Neural cell (in vitro differentiated cells): Measurements from ENCODE around the gene RAD51B. TPM values are rescaled to one million over a fixed set of nuclear protein-coding genes. Genes with fewer than 3 reads are reported as not detected.

Experiments used
- H2AFZ ChIP-seq: fragments of 200-600, 300-800 bp; sonication (generic), shearing (Covaris generic); 2 replicates; pipeline ENCODE4 v1.6.0; 2014; ENCODE audit warnings: low read depth, mild to moderate bottlenecking, antibody characterized with exemption, low read length, moderate library complexity
- H3F3A ChIP-seq: fragments of 200-600 bp; shearing (Covaris generic); 2 replicates; pipeline ENCODE4 v1.6.1; 2016; ENCODE audit warnings: mild to moderate bottlenecking, moderate library complexity, mixed read lengths, antibody characterized with exemption, low read length; ENCODE audit not compliant: insufficient read depth, poor library complexity, severe bottlenecking
- H3K27ac ChIP-seq: fragments of 200-600, 300-800 bp; sonication (generic), shearing (Covaris generic); 2 replicates; pipeline ENCODE4 v1.5.1; 2014; ENCODE audit warnings: mild to moderate bottlenecking, low read length, moderate library complexity
- H3K27me3 ChIP-seq: fragments of 300-800, 200-600 bp; sonication (generic), shearing (Covaris generic); 2 replicates; pipeline ENCODE4 v1.6.0; 2014; ENCODE audit warnings: mild to moderate bottlenecking, low read depth, low read length, moderate library complexity; ENCODE audit not compliant: insufficient read depth
- H3K36me3 ChIP-seq: fragments of 300-800, 200-600 bp; sonication (generic), shearing (Covaris generic); 2 replicates; pipeline ENCODE4 v1.5.1; 2014; ENCODE audit warnings: mild to moderate bottlenecking, antibody characterized with exemption, low read length, moderate library complexity; ENCODE audit not compliant: insufficient read depth
- H3K4me2 ChIP-seq: fragments of 300-800, 200-600 bp; sonication (generic), shearing (Covaris generic); 2 replicates; pipeline ENCODE4 v1.6.0; 2014; ENCODE audit warnings: mild to moderate bottlenecking, low read length
- H3K4me3 ChIP-seq: fragments of 300-800, 200-600 bp; sonication (generic), shearing (Covaris generic); 2 replicates; pipeline ENCODE4 v1.5.1; 2014; ENCODE audit warnings: mild to moderate bottlenecking, low read length, moderate library complexity
- H3K79me2 ChIP-seq: fragments of 200-600 bp; shearing (Covaris generic); replicated peaks from 2 replicates; pipeline ENCODE4 v1.6.0; 2014; ENCODE audit warnings: mild to moderate bottlenecking, low read length, moderate library complexity; ENCODE audit not compliant: insufficient read depth
- H3K9ac ChIP-seq: fragments of 300-800, 200-600 bp; sonication (generic), shearing (Covaris generic); 2 replicates; pipeline ENCODE4 v1.6.1; 2016; ENCODE audit warnings: mild to moderate bottlenecking, low read length, mixed read lengths
- H3K9me2 ChIP-seq: fragments of 200-600 bp; shearing (Covaris generic); 2 replicates; pipeline ENCODE4 v1.6.1; 2016; ENCODE audit warnings: mild to moderate bottlenecking, low read length, mixed read lengths; ENCODE audit not compliant: insufficient read depth
- H3K9me3 ChIP-seq: fragments of 200-600, 300-800 bp; sonication (generic), shearing (Covaris generic); 2 replicates; pipeline ENCODE4 v1.6.1; 2016; ENCODE audit warnings: mild to moderate bottlenecking, mixed run types, low read length, moderate library complexity, mixed read lengths
- H4K20me1 ChIP-seq: fragments of 200-600 bp; shearing (Covaris generic); 2 replicates; pipeline ENCODE4 v1.6.1; 2016; ENCODE audit warnings: mild to moderate bottlenecking, mixed run types; ENCODE audit not compliant: insufficient read depth
- EP300 ChIP-seq: fragments of 450-650 bp; conservative IDR thresholded peaks from 2 replicates; pipeline ENCODE4 v1.6.1; 2014; ENCODE audit warnings: antibody characterized with exemption, mild to moderate bottlenecking, moderate library complexity; ENCODE audit not compliant: poor library complexity, severe bottlenecking
- EZH2 ChIP-seq: fragments of 200-600, 300-800 bp; shearing (Covaris generic), sonication (generic); IDR thresholded peaks from 2 replicates; pipeline ENCODE4 v1.6.1; 2014; ENCODE audit warnings: antibody characterized with exemption, low read length, borderline replicate concordance, mild to moderate bottlenecking; ENCODE audit not compliant: insufficient read depth, poor library complexity, severe bottlenecking
- MXI1 ChIP-seq: fragments of 450-650 bp; conservative IDR thresholded peaks from 2 replicates; pipeline ENCODE4 v1.6.1; 2014; ENCODE audit warnings: antibody characterized with exemption, mild to moderate bottlenecking; ENCODE audit not compliant: poor library complexity, severe bottlenecking
- POLR2AphosphoS5 ChIP-seq: IDR thresholded peaks from 2 replicates; pipeline ENCODE4 v1.6.1; 2012
- RAD21 ChIP-seq: fragments of 450-650 bp; conservative IDR thresholded peaks from 2 replicates; pipeline ENCODE4 v1.6.1; 2014; ENCODE audit warnings: antibody characterized with exemption, mild to moderate bottlenecking, moderate library complexity
- SMC3 ChIP-seq: fragments of 450-650 bp; conservative IDR thresholded peaks from 2 replicates; pipeline ENCODE4 v1.6.1; 2014; ENCODE audit warnings: antibody characterized with exemption, mild to moderate bottlenecking, moderate library complexity; ENCODE audit not compliant: poor library complexity
- TAF1 ChIP-seq: IDR thresholded peaks from 2 replicates; pipeline ENCODE4 v1.6.1; 2012; ENCODE audit warnings: low read depth
- polyA plus RNA-seq: library from polyadenylated mRNA; depleted of rRNA; stranded (reverse); fragments of >200 nt; gene quantifications from 2 replicates; pipeline ENCODE4 v1.2.3, GENCODE V29; 2014
- TF ChIP-seq, protein P1 (sequence below): fragments of 450-650 bp; IDR thresholded peaks from 2 replicates; pipeline ENCODE4 v1.5.1; 2014; ENCODE audit warnings: antibody characterized with exemption, mild to moderate bottlenecking, moderate library complexity; ENCODE audit not compliant: poor library complexity, severe bottlenecking
- TF ChIP-seq, protein P2 (sequence below): IDR thresholded peaks from 2 replicates; pipeline ENCODE4 v1.6.1; 2012; ENCODE audit warnings: borderline replicate concordance

RAD51B gene
- polyA plus RNA-seq, 1 donor from 2014 or later, result 3.1 TPM

DNA sequence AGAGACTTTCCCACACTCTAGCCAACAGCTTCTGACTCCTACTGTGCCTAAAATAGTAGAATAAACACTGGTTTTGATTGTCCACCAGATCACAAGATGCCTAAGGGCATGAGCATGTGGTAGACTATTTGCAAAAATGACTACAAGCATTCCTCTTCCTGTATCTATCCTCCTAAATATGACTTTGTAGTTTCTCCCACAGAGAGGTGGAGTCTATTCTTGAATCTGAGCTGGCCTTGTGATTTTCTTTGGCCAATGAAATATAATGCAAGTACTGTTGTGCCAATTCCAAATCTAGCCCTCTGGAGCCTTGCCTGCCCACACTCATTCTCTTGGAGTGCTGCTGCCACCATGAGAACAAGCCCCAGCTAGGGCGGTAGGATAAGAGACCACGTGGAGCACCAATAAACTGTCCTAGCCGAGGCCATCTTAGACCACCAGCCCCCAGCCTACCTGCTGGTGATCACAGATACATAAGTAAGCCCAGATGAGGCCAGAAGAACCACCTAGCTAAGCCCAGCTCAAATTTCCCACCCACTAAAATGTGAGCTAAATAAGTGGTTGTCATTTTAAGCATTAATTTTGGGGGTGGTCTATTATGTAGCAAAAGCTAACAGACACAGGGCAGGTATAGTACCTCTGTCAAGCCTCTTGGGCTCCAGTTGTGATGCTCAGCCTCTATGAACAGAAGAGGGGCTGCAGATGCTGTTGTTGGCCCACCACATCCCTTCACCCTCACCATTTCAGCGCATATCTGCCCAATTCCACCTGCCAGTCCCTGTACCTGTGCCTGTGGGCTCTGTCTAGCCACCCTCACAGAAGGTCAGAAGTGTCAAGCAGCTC lies 955.4 kb downstream of the RAD51B start:
- H3K79me2 ChIP-seq, result no peaks in the 10 kb centered on the region
- H4K20me1 ChIP-seq, result no peaks in the 10 kb centered on the region
- H3K4me3 ChIP-seq, result no peak overlapping the region
- H2AFZ ChIP-seq, result no peak overlapping the region
- H3F3A ChIP-seq, result no peaks in the 10 kb centered on the region
- no peak overlapping the region for H3K27ac ChIP-seq
- no peaks in the 10 kb centered on the region for H3K27me3 ChIP-seq
- H3K36me3 ChIP-seq, result no peaks in the 10 kb centered on the region
- no peaks in the 10 kb centered on the region for H3K9me3 ChIP-seq
- H3K9ac ChIP-seq, result no peak overlapping the region
- no peak overlapping the region for H3K4me2 ChIP-seq
- TF ChIP-seq TAF1 (no peak), SMC3 (no peak), MXI1 (no peak), EZH2 (no peak)
- TF ChIP-seq, protein P1, sequence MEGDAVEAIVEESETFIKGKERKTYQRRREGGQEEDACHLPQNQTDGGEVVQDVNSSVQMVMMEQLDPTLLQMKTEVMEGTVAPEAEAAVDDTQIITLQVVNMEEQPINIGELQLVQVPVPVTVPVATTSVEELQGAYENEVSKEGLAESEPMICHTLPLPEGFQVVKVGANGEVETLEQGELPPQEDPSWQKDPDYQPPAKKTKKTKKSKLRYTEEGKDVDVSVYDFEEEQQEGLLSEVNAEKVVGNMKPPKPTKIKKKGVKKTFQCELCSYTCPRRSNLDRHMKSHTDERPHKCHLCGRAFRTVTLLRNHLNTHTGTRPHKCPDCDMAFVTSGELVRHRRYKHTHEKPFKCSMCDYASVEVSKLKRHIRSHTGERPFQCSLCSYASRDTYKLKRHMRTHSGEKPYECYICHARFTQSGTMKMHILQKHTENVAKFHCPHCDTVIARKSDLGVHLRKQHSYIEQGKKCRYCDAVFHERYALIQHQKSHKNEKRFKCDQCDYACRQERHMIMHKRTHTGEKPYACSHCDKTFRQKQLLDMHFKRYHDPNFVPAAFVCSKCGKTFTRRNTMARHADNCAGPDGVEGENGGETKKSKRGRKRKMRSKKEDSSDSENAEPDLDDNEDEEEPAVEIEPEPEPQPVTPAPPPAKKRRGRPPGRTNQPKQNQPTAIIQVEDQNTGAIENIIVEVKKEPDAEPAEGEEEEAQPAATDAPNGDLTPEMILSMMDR, result no peak
- no peaks in the 10 kb centered on the region for H3K9me2 ChIP-seq

DNA sequence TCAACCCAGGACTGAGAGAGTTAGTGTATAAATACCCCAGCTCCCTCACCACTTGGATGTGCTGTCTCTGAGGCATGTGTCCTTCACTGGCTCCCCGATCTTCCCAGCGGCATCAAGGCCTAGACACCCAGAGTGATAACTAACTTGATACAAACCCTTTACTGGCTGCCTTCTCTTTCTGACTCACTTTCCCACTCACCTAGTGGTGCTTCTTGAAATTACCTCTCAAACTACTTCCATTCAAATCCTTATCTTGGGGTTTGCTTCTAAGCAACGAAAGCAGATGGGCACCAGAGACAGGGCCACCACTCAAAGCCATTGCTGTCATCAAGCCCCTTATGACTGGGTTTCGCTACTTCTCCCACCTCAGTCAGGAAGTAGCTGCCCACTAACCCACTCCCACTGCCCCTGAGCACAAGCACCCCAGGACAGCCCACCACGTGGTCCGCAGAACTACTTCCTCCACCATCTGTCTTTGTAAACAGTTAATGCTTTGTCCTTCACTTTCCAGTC lies 956.1 kb downstream of the RAD51B start:
- Histone ChIP-seq H3K9me3 (no peaks in the 10 kb centered on the region), H3K79me2 (no peaks in the 10 kb centered on the region), H4K20me1 (no peaks in the 10 kb centered on the region), H3K27ac (no peak overlapping the region), H3K9ac (no peak overlapping the region), H3K9me2 (no peaks in the 10 kb centered on the region), H3K27me3 (no peaks in the 10 kb centered on the region), H3K4me3 (no peak overlapping the region), H3K4me2 (no peak overlapping the region), H3K36me3 (no peaks in the 10 kb centered on the region), H2AFZ (no peak overlapping the region), H3F3A (no peaks in the 10 kb centered on the region)
- no peak for TF ChIP-seq MXI1
- TF ChIP-seq TAF1, result no peak
- TF ChIP-seq RAD21, result no peak
- TF ChIP-seq, protein P1, result no peak
- TF ChIP-seq EP300, result no peak
- TF ChIP-seq, protein P2, sequence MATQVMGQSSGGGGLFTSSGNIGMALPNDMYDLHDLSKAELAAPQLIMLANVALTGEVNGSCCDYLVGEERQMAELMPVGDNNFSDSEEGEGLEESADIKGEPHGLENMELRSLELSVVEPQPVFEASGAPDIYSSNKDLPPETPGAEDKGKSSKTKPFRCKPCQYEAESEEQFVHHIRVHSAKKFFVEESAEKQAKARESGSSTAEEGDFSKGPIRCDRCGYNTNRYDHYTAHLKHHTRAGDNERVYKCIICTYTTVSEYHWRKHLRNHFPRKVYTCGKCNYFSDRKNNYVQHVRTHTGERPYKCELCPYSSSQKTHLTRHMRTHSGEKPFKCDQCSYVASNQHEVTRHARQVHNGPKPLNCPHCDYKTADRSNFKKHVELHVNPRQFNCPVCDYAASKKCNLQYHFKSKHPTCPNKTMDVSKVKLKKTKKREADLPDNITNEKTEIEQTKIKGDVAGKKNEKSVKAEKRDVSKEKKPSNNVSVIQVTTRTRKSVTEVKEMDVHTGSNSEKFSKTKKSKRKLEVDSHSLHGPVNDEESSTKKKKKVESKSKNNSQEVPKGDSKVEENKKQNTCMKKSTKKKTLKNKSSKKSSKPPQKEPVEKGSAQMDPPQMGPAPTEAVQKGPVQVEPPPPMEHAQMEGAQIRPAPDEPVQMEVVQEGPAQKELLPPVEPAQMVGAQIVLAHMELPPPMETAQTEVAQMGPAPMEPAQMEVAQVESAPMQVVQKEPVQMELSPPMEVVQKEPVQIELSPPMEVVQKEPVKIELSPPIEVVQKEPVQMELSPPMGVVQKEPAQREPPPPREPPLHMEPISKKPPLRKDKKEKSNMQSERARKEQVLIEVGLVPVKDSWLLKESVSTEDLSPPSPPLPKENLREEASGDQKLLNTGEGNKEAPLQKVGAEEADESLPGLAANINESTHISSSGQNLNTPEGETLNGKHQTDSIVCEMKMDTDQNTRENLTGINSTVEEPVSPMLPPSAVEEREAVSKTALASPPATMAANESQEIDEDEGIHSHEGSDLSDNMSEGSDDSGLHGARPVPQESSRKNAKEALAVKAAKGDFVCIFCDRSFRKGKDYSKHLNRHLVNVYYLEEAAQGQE, result no peak
- no peak for TF ChIP-seq EZH2
- no peak for TF ChIP-seq SMC3
- no peak for TF ChIP-seq POLR2AphosphoS5
